Measurements from ENCODE around the gene ANKRD44.
"Not testable (repeated sequence)": the region's sequence is repeated elsewhere in the genome, so short reads cannot be mapped to it uniquely, and the experiment has no call there.

ANKRD44 gene

GRCh38 chr2:197020921-197021320 lies 289.7 kb downstream of the ANKRD44 start:
- not testable (repeated sequence) for H3K9me3 ChIP-seq (ENCODE audit: control insufficient read depth, low read length); DNase-seq; H3K27me3 ChIP-seq (replicated peaks; ENCODE audit: control insufficient read depth, insufficient read depth, low read length, poor library complexity, severe bottlenecking); H3K4me3 ChIP-seq (ENCODE audit: insufficient read depth, low read depth, low read length, poor library complexity, severe bottlenecking); H3K27ac ChIP-seq (ENCODE audit: insufficient read depth, low read length, poor library complexity, severe bottlenecking); H3K4me1 ChIP-seq (ENCODE audit: control insufficient read depth, insufficient read depth, low read length, poor library complexity, severe bottlenecking)
- H3K36me3 ChIP-seq (ENCODE audit: control insufficient read depth, insufficient read depth, low read length): peaks cover 47% of the 10 kb centered on the region

- Histone ChIP-seq H3K9me3 (ENCODE audit: control insufficient read depth, low read length) (no peaks in the 10 kb centered on the region), H3K36me3 (ENCODE audit: control insufficient read depth, insufficient read depth, low read length) (peaks cover 62% of the 10 kb centered on the region), H3K4me1 (ENCODE audit: control insufficient read depth, insufficient read depth, low read length, poor library complexity, severe bottlenecking) (no peaks in the 10 kb centered on the region)
Observed at GRCh38 chr2:197013098-197013497, 297.5 kb downstream of the ANKRD44 start.

GRCh38 chr2:197011801-197012641 lies 298.6 kb downstream of the ANKRD44 start:
- Histone ChIP-seq H3K27me3 (replicated peaks; ENCODE audit: control insufficient read depth, insufficient read depth, low read length, poor library complexity, severe bottlenecking) (no peaks in the 10 kb centered on the region), H3K36me3 (ENCODE audit: control insufficient read depth, insufficient read depth, low read length) (peaks cover 72% of the 10 kb centered on the region), H3K4me1 (ENCODE audit: control insufficient read depth, insufficient read depth, low read length, poor library complexity, severe bottlenecking) (no peaks in the 10 kb centered on the region), H3K9me3 (ENCODE audit: control insufficient read depth, low read length) (no peaks in the 10 kb centered on the region), H3K4me3 (ENCODE audit: insufficient read depth, low read depth, low read length, poor library complexity, severe bottlenecking) (no peak overlapping the region), H3K27ac (ENCODE audit: insufficient read depth, low read length, poor library complexity, severe bottlenecking) (no peak overlapping the region)
- no peak for DNase-seq

More at GRCh38 chr2:197013098-197013497, 297.5 kb downstream of the ANKRD44 start:
- no peak for DNase-seq
- Histone ChIP-seq H3K27ac (ENCODE audit: insufficient read depth, low read length, poor library complexity, severe bottlenecking) (no peak overlapping the region), H3K4me3 (ENCODE audit: insufficient read depth, low read depth, low read length, poor library complexity, severe bottlenecking) (no peak overlapping the region), H3K27me3 (replicated peaks; ENCODE audit: control insufficient read depth, insufficient read depth, low read length, poor library complexity, severe bottlenecking) (no peaks in the 10 kb centered on the region)

GRCh38 chr2:197011021-197011417 lies 299.6 kb downstream of the ANKRD44 start:
- DNase-seq: no peak
- no peaks in the 10 kb centered on the region for H3K27me3 ChIP-seq (replicated peaks; ENCODE audit: control insufficient read depth, insufficient read depth, low read length, poor library complexity, severe bottlenecking)
- no peaks in the 10 kb centered on the region for H3K4me1 ChIP-seq (ENCODE audit: control insufficient read depth, insufficient read depth, low read length, poor library complexity, severe bottlenecking)
- H3K4me3 ChIP-seq (ENCODE audit: insufficient read depth, low read depth, low read length, poor library complexity, severe bottlenecking): no peak overlapping the region
- H3K27ac ChIP-seq (ENCODE audit: insufficient read depth, low read length, poor library complexity, severe bottlenecking): no peak overlapping the region
- H3K36me3 ChIP-seq (ENCODE audit: control insufficient read depth, insufficient read depth, low read length): peaks cover 82% of the 10 kb centered on the region
- no peaks in the 10 kb centered on the region for H3K9me3 ChIP-seq (ENCODE audit: control insufficient read depth, low read length)

GRCh38 chr2:197010200-197011020 lies 300.2 kb downstream of the ANKRD44 start:
- no peak overlapping the region for H3K27ac ChIP-seq (ENCODE audit: insufficient read depth, low read length, poor library complexity, severe bottlenecking)
- no peaks in the 10 kb centered on the region for H3K9me3 ChIP-seq (ENCODE audit: control insufficient read depth, low read length)
- H3K27me3 ChIP-seq (replicated peaks; ENCODE audit: control insufficient read depth, insufficient read depth, low read length, poor library complexity, severe bottlenecking): no peaks in the 10 kb centered on the region
- DNase-seq: no peak
- H3K4me1 ChIP-seq (ENCODE audit: control insufficient read depth, insufficient read depth, low read length, poor library complexity, severe bottlenecking): no peaks in the 10 kb centered on the region
- peaks cover 88% of the 10 kb centered on the region for H3K36me3 ChIP-seq (ENCODE audit: control insufficient read depth, insufficient read depth, low read length)
- H3K4me3 ChIP-seq (ENCODE audit: insufficient read depth, low read depth, low read length, poor library complexity, severe bottlenecking): no peak overlapping the region

- not testable (repeated sequence) for H3K27ac ChIP-seq (ENCODE audit: insufficient read depth, low read length, poor library complexity, severe bottlenecking); DNase-seq; H3K4me3 ChIP-seq (ENCODE audit: insufficient read depth, low read depth, low read length, poor library complexity, severe bottlenecking); H3K27me3 ChIP-seq (replicated peaks; ENCODE audit: control insufficient read depth, insufficient read depth, low read length, poor library complexity, severe bottlenecking); H3K9me3 ChIP-seq (ENCODE audit: control insufficient read depth, low read length); H3K4me1 ChIP-seq (ENCODE audit: control insufficient read depth, insufficient read depth, low read length, poor library complexity, severe bottlenecking)
- H3K36me3 ChIP-seq (ENCODE audit: control insufficient read depth, insufficient read depth, low read length): peaks cover 81% of the 10 kb centered on the region
Observed at GRCh38 chr2:197008741-197009341, 301.7 kb downstream of the ANKRD44 start.

GRCh38 chr2:197007716-197008628 lies 302.6 kb downstream of the ANKRD44 start:
- Histone ChIP-seq H3K4me3 (ENCODE audit: insufficient read depth, low read depth, low read length, poor library complexity, severe bottlenecking) (no peak overlapping the region), H3K36me3 (ENCODE audit: control insufficient read depth, insufficient read depth, low read length) (peaks cover 72% of the 10 kb centered on the region), H3K4me1 (ENCODE audit: control insufficient read depth, insufficient read depth, low read length, poor library complexity, severe bottlenecking) (no peaks in the 10 kb centered on the region), H3K27me3 (replicated peaks; ENCODE audit: control insufficient read depth, insufficient read depth, low read length, poor library complexity, severe bottlenecking) (no peaks in the 10 kb centered on the region), H3K9me3 (ENCODE audit: control insufficient read depth, low read length) (no peaks in the 10 kb centered on the region), H3K27ac (ENCODE audit: insufficient read depth, low read length, poor library complexity, severe bottlenecking) (no peak overlapping the region)
- no peak for DNase-seq

GRCh38 chr2:197001921-197002320 lies 308.7 kb downstream of the ANKRD44 start:
- H3K4me1 ChIP-seq (ENCODE audit: control insufficient read depth, insufficient read depth, low read length, poor library complexity, severe bottlenecking): no peaks in the 10 kb centered on the region
- peaks cover 61% of the 10 kb centered on the region for H3K36me3 ChIP-seq (ENCODE audit: control insufficient read depth, insufficient read depth, low read length)
- H3K27me3 ChIP-seq (replicated peaks; ENCODE audit: control insufficient read depth, insufficient read depth, low read length, poor library complexity, severe bottlenecking): no peaks in the 10 kb centered on the region
- H3K27ac ChIP-seq (ENCODE audit: insufficient read depth, low read length, poor library complexity, severe bottlenecking): no peak overlapping the region
- no peak for DNase-seq
- H3K4me3 ChIP-seq (ENCODE audit: insufficient read depth, low read depth, low read length, poor library complexity, severe bottlenecking): no peak overlapping the region
- H3K9me3 ChIP-seq (ENCODE audit: control insufficient read depth, low read length): no peaks in the 10 kb centered on the region

- Histone ChIP-seq H3K4me3 (ENCODE audit: insufficient read depth, low read depth, low read length, poor library complexity, severe bottlenecking) (no peak overlapping the region), H3K27me3 (replicated peaks; ENCODE audit: control insufficient read depth, insufficient read depth, low read length, poor library complexity, severe bottlenecking) (no peaks in the 10 kb centered on the region), H3K36me3 (ENCODE audit: control insufficient read depth, insufficient read depth, low read length) (peaks cover 84% of the 10 kb centered on the region), H3K9me3 (ENCODE audit: control insufficient read depth, low read length) (no peaks in the 10 kb centered on the region), H3K27ac (ENCODE audit: insufficient read depth, low read length, poor library complexity, severe bottlenecking) (no peak overlapping the region), H3K4me1 (ENCODE audit: control insufficient read depth, insufficient read depth, low read length, poor library complexity, severe bottlenecking) (no peaks in the 10 kb centered on the region)
- DNase-seq: no peak
Observed at GRCh38 chr2:196995757-196996314, 314.7 kb downstream of the ANKRD44 start.
